Measurements from ENCODE around the gene FOXP2. TPM values are rescaled to one million over a fixed set of nuclear protein-coding genes. Genes with fewer than 3 reads are reported as not detected.

Gene FOXP2
- polyA plus RNA-seq, 2 of the 4 experiments (the other 2 are of a cell fraction), result 0.05 TPM; not detected in 1

GRCh38 chr7:114533131-114533530 lies 118.5 kb downstream of the FOXP2 start:
- TF ChIP-seq FOSB (CRISPR knock-in tag; IDR thresholded peaks at IDR 0.05) (no peak), USF2 (IDR thresholded peaks at IDR 0.05) (no peak)

GRCh38 chr7:114534953-114535352 lies 120.3 kb downstream of the FOXP2 start:
- ATAC-seq (no peak), DNase-seq (ENCODE audit: low read depth in 1 of 2, low spot score in 1 of 2) (no peak), FAIRE-seq (no peak)
- no peaks in the 10 kb centered on the region for H3K9me3 ChIP-seq
- H3K4me2 ChIP-seq, result no peak overlapping the region
- POLR2A ChIA-PET, result no interaction called here
- no peak overlapping the region for H3K27ac ChIP-seq
- peaks cover 7% of the 10 kb centered on the region; the same call in 1 of the 3 replicates for H3K4me1 ChIP-seq
- H3K4me3 ChIP-seq, result no peak overlapping the region
- TF ChIP-seq CTCF (IDR thresholded peaks at IDR 0.05), result no peak
- no peak for TF ChIP-seq MAFK (IDR thresholded peaks at IDR 0.05; ENCODE audit: partially characterized antibody)
- no peak for TF ChIP-seq MAX (IDR thresholded peaks at IDR 0.05)
- no peak for TF ChIP-seq ESRRA (IDR thresholded peaks at IDR 0.05; ENCODE audit: borderline replicate concordance, low read length)
- no peak for TF ChIP-seq CBX2 (IDR thresholded peaks at IDR 0.05; ENCODE audit: borderline replicate concordance, low read depth)
- TF ChIP-seq HDAC2 (IDR thresholded peaks at IDR 0.05), result no peak
- no peak for TF ChIP-seq ATOH8 (CRISPR knock-in tag; IDR thresholded peaks at IDR 0.05; ENCODE audit: low read depth)
- no peak for TF ChIP-seq REST (IDR thresholded peaks at IDR 0.05)
- no peak for TF ChIP-seq E2F6 (IDR thresholded peaks at IDR 0.05; ENCODE audit: borderline replicate concordance, low read depth)
- TF ChIP-seq ELK1 (IDR thresholded peaks at IDR 0.05; ENCODE audit: low read depth, low read length), result no peak
- TF ChIP-seq EP300 (IDR thresholded peaks at IDR 0.05), result no peak
- TF ChIP-seq MYC (IDR thresholded peaks at IDR 0.05; ENCODE audit: borderline replicate concordance, low read length), result no peak
- TF ChIP-seq NFE2L2 (conservative IDR thresholded peaks at IDR 0.05; ENCODE audit: low read length), result no peak
- CTCF ChIA-PET, result no interaction called here
- 41% methylated on average over 2 of the region's 2 CpGs for WGBS (ENCODE audit: missing lambda C conversion rate)

More at GRCh38 chr7:114533131-114533530, 118.5 kb downstream of the FOXP2 start:
- Histone ChIP-seq H3K9me3 (no peaks in the 10 kb centered on the region), H3K4me3 (no peak overlapping the region), H3K27ac (no peak overlapping the region), H3K4me2 (no peak overlapping the region), H3K4me1 (peaks cover 11% of the 10 kb centered on the region; the same call in 1 of the 3 replicates)
- peak in 1 of 2 experiments; percentile 6 for DNase-seq (ENCODE audit: low read depth in 1 of 2, low spot score in 1 of 2)
- ChIA-PET POLR2A (no interaction called here), CTCF (no interaction called here)
- ATAC-seq, result no peak
- 40% methylated on average over 3 of the region's 3 CpGs for WGBS (ENCODE audit: missing lambda C conversion rate)
- no peak for FAIRE-seq
